Tibial nerve (tissue), 4 donors: ENCODE results near the gene RASSF8.

Experiments used
- CTCF ChIP-seq, 5 experiments: fragments of 200-600 bp in 3 of 5; fragments of 450-650 bp in 2 of 5; sonication (generic) in 3 of 5; IDR thresholded peaks; one replicate each; pipeline ENCODE4 v1.5.1; 2016 to 2019; ENCODE audit warnings: antibody characterized with exemption in 5 of 5, mild to moderate bottlenecking in 3 of 5, moderate library complexity in 2 of 5
- EP300 ChIP-seq, 2 donors: sonication (generic); formaldehyde crosslinking; IDR thresholded peaks; one replicate each; pipeline ENCODE4 v1.6.1; 2017; ENCODE audit warnings: antibody characterized with exemption in 2 of 2, mild to moderate bottlenecking in 1 of 2
- POLR2A ChIP-seq, 2 donors: fragments of 450-650 bp; IDR thresholded peaks; one replicate each; pipeline ENCODE4 v1.6.1; 2017; ENCODE audit warnings: antibody characterized with exemption in 2 of 2, mild to moderate bottlenecking in 2 of 2, moderate library complexity in 2 of 2

DNA sequence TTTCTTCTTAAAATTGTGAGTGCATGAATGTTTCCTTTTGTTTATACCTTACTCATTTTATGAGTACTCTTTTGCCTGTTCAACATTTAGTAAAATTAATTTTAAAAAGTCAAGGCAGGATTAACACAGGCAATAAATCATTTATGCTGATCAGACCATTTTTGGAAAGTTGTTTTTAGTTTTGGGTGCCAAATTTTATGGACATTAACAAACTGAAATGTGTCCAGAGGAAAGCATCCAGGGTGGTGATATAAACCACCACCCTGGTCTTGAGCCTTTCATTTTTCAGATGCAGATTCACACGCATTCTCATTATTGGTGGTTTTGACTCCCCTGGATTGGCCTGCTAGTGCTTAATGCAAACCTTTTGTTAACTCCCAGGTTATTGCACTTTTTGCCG is 26.3 kb downstream of the RASSF8 start:
- TF ChIP-seq CTCF (IDR thresholded peaks at IDR 0.05): no peak
- TF ChIP-seq POLR2A (IDR thresholded peaks at IDR 0.05): no peak
- no peak for TF ChIP-seq EP300 (IDR thresholded peaks at IDR 0.05)
